Measurements from ENCODE around the gene GALNT10.

- TF ChIP-seq CTCF (IDR thresholded peaks at IDR 0.05; ENCODE audit: insufficient read depth, low read length) (no peak), REST (IDR thresholded peaks at IDR 0.05; ENCODE audit: insufficient replicate concordance, low read depth) (no peak)
These were observed 8.7 kb downstream of the GALNT10 start for GRCh38 chr5:154199263-154199662.

Data from HL-60 (cell line).